K562 (cell line): ENCODE data around the gene DNAL4. TPM values are rescaled to one million over a fixed set of nuclear protein-coding genes. Genes with fewer than 3 reads are reported as not detected.
A peak's percentile ranks its signal among the peaks of the same experiment; 100 is the strongest.

Experiments used
- ATAC-seq: fragments of 200-7000 bp; cut with Tn5 transposase; 3 replicates; pipeline ENCODE4 v1.9.1; 2020; ENCODE audit warnings: moderate library complexity
- BruUV-seq: library from RNA; stranded (reverse); fragments of 400-500 nt; replicated peaks from 2 replicates; lab custom pipeline; 2021; lab: Mats Ljungman, UMichigan
- CTCF ChIA-PET: fragments of 300-600 bp; formaldehyde crosslinking; extraction: SDS; loops from one replicate; lab custom pipeline; 2021; ENCODE audit warnings: low intra/inter-chr PET ratio; lab: Yijun Ruan, JAX
- POLR2A ChIA-PET: fragments of 300-600, 350-650 bp; sonication (Branson Sonifier 250); formaldehyde crosslinking; extraction: SDS; loops from one replicate; lab custom pipeline; 2021; ENCODE audit warnings: antibody characterized with exemption, inconsistent platforms; lab: Yijun Ruan, JAX
- DNase-seq, 4 experiments: peaks; one replicate each; pipeline versions ENCODE4 v3.0.0 to v3.0.0-alpha.2; 2011 to 2018; ENCODE audit warnings: low spot score in 3 of 4, mixed read lengths in 3 of 4; ENCODE audit errors: extremely low read depth in 1 of 4
- FAIRE-seq: peaks from 2 replicates; lab custom pipeline; 2011; peaks lifted over from hg19 to GRCh38; lab: Jason Lieb, UNC
- H2AFZ ChIP-seq: 2 replicates; pipeline ENCODE4 v1.6.0; 2011; ENCODE audit warnings: low read depth, low read length, control low read depth, inconsistent platforms
- H3K27ac ChIP-seq: fragments of 200-600 bp; 3 replicates; pipeline ENCODE4 v1.8.0; 2011; ENCODE audit warnings: low read depth, mild to moderate bottlenecking, control low read depth, inconsistent platforms, low read length, moderate library complexity, mixed read lengths; ENCODE audit errors: extremely low read depth
- H3K27me3 ChIP-seq, 2 experiments: fragments of 300-600 bp in 1 of 2; 2 replicates in 1 of 2; 3 replicates in 1 of 2; pipeline versions ENCODE4 v1.6.0 to v1.8.0; 2011; ENCODE audit warnings: inconsistent platforms in 2 of 2, low read length in 2 of 2, mild to moderate bottlenecking in 1 of 2, mixed read lengths in 1 of 2, moderate library complexity in 1 of 2; ENCODE audit not compliant: control insufficient read depth in 2 of 2, insufficient read depth in 2 of 2
- H3K36me3 ChIP-seq: fragments of 300-600 bp; 3 replicates; pipeline ENCODE4 v1.8.0; 2011; ENCODE audit warnings: mild to moderate bottlenecking, low read length, inconsistent platforms; ENCODE audit not compliant: control insufficient read depth, insufficient read depth
- H3K4me1 ChIP-seq, 2 experiments: fragments of 200-600 bp in 1 of 2; replicated peaks in 1 of 2; 2 replicates in 1 of 2; 3 replicates in 1 of 2; pipeline versions ENCODE4 v1.5.1 to v1.8.0; 2011; ENCODE audit warnings: inconsistent platforms in 2 of 2, low read length in 2 of 2, mild to moderate bottlenecking in 1 of 2, mixed read lengths in 1 of 2, moderate library complexity in 1 of 2; ENCODE audit not compliant: control insufficient read depth in 2 of 2, insufficient read depth in 2 of 2
- H3K4me2 ChIP-seq: 2 replicates; pipeline ENCODE4 v1.6.1; 2011; ENCODE audit warnings: low read length, control low read depth, inconsistent platforms, mixed read lengths; ENCODE audit not compliant: insufficient read depth
- H3K4me3 ChIP-seq: fragments of 200-600 bp; sonication (generic), shearing (Covaris generic); 2 replicates; pipeline ENCODE4 v1.5.1; 2016; ENCODE audit warnings: control low read depth, inconsistent platforms
- H3K79me2 ChIP-seq: fragments of 200-600 bp; 3 replicates; pipeline ENCODE4 v1.8.0; 2011; ENCODE audit warnings: low read length, inconsistent platforms; ENCODE audit not compliant: control insufficient read depth, insufficient read depth
- H3K9ac ChIP-seq, 2 experiments: 2 replicates each; pipeline versions ENCODE4 v1.6.0 to v1.6.1; 2011; ENCODE audit warnings: low read depth in 2 of 2, low read length in 2 of 2, control low read depth in 1 of 2, inconsistent platforms in 1 of 2, mild to moderate bottlenecking in 1 of 2, mixed read lengths in 1 of 2; ENCODE audit not compliant: insufficient read depth in 1 of 2
- H3K9me1 ChIP-seq: one replicate; pipeline ENCODE4 v1.6.0; 2011; ENCODE audit warnings: inconsistent platforms, mild to moderate bottlenecking, low read length, moderate library complexity; ENCODE audit not compliant: control insufficient read depth, insufficient read depth
- H3K9me3 ChIP-seq: replicated peaks from 2 replicates; pipeline ENCODE4 v1.5.1; 2011; ENCODE audit warnings: low read depth, low read length, inconsistent platforms; ENCODE audit not compliant: control insufficient read depth, insufficient read depth
- H4K20me1 ChIP-seq: replicated peaks from 2 replicates; pipeline ENCODE4 v1.6.1; 2011; ENCODE audit warnings: low read length, inconsistent platforms, mixed read lengths; ENCODE audit not compliant: control insufficient read depth, insufficient read depth
- CHD2 ChIP-seq: IDR thresholded peaks from 2 replicates; pipeline ENCODE4 v1.6.1; 2011; ENCODE audit warnings: low read depth, low read length
- CREB1 ChIP-seq, 2 experiments: sonication (generic) in 1 of 2; formaldehyde crosslinking in 1 of 2; IDR thresholded peaks; 2 replicates each; pipeline versions ENCODE4 v1.6.1 to v1.8.0; 2012 to 2022; ENCODE audit warnings: inconsistent platforms in 1 of 2, mild to moderate bottlenecking in 1 of 2, missing genetic modification reagents in 1 of 2, moderate library complexity in 1 of 2
- DMBX1 ChIP-seq: fragments of 250-450 bp; sonication (Bioruptor Pico); IDR thresholded peaks from 2 replicates; pipeline ENCODE4 v1.8.0; 2022; ENCODE audit warnings: inconsistent platforms, mild to moderate bottlenecking, moderate library complexity, borderline replicate concordance
- JUND ChIP-seq, 2 experiments: IDR thresholded peaks; 2 replicates in 1 of 2; 3 replicates in 1 of 2; pipeline ENCODE4 v1.6.1; 2011; ENCODE audit warnings: borderline replicate concordance in 2 of 2, low read depth in 2 of 2, low read length in 2 of 2, improper control_type of control experiment in 1 of 2, missing biosample characterization in 1 of 2, missing genetic modification characterization in 1 of 2, missing genetic modification reagents in 1 of 2
- MAFG ChIP-seq: fragments of 450-650 bp; conservative IDR thresholded peaks from 2 replicates; pipeline ENCODE4 v1.6.1; 2016; ENCODE audit warnings: missing genetic modification characterization, missing compliant biosample characterization
- NR3C1 ChIP-seq: sonication (generic); formaldehyde crosslinking; IDR thresholded peaks from 2 replicates; pipeline ENCODE4 v1.8.1; 2022; ENCODE audit warnings: missing genetic modification reagents
- SMARCB1 ChIP-seq: IDR thresholded peaks from 2 replicates; pipeline ENCODE4 v1.6.1; 2011; ENCODE audit warnings: improper control_type of control experiment, low read depth; ENCODE audit not compliant: insufficient read length
- ZMIZ1 ChIP-seq, 2 experiments: fragments of 150-350 bp in 1 of 2; IDR thresholded peaks; 2 replicates each; pipeline ENCODE4 v1.6.1; 2012 to 2016; ENCODE audit warnings: low read depth in 2 of 2, low read length in 2 of 2, mild to moderate bottlenecking in 1 of 2, moderate library complexity in 1 of 2
- ZNF253 ChIP-seq: fragments of 250-450 bp; sonication (Bioruptor Pico); conservative IDR thresholded peaks from 2 replicates; pipeline ENCODE4 v1.6.1; 2021; ENCODE audit warnings: mild to moderate bottlenecking
- ZNF280A ChIP-seq: fragments of 450-650 bp; IDR thresholded peaks from 2 replicates; pipeline ENCODE4 v1.6.1; 2018; ENCODE audit warnings: mild to moderate bottlenecking, low read depth; ENCODE audit not compliant: partially characterized antibody
- WGBS: fragments of 100-300 bp; shearing (Covaris generic); methylation state at CpG from one replicate; pipeline ENCODE4 v1.1.6; 2016; ENCODE audit warnings: low coverage, mixed read lengths; ENCODE audit not compliant: insufficient coverage; ENCODE audit errors: missing lambda C conversion rate; 5-methylcytosine and 5-hydroxymethylcytosine counted together
- in situ Hi-C: fragments of 300-500 bp; cut with MboI; formaldehyde crosslinking; loops from 4 replicates; pipeline ENCODE4 v1.15.0; 2018; ENCODE audit warnings: inconsistent platforms, mixed read lengths
- intact Hi-C: fragments of 100-400 bp; cut with micrococcal nuclease; formaldehyde crosslinking; loops from 2 replicates; pipeline ENCODE4 v1.14.2; 2022
- polyA plus RNA-seq, 8 experiments: library from polyadenylated mRNA; depleted of rRNA in 4 of 8; stranded (reverse) in 5 of 8; unstranded in 3 of 8; fragments of >200 nt; fragmentation: Nextera tagmentation in 2 of 8; fragmentation: Illumina TruSeq in 1 of 8; extraction: Ambion mirVana in 2 of 8; extraction: Trizol in 1 of 8; gene quantifications; 2 replicates each; pipeline versions ENCODE4 v1.2.1 to v1.2.3, GENCODE V29; 2011 to 2014; ENCODE audit warnings: inconsistent platforms in 1 of 8, missing spikeins in 1 of 8
- total RNA-seq, 7 experiments: library from RNA; depleted of rRNA in 6 of 7; stranded (reverse); fragments of >200 nt in 6 of 7; fragmentation: Illumina TruSeq in 2 of 7; extraction: Trizol in 2 of 7; gene quantifications; 2 replicates each; pipeline versions ENCODE4 v1.2.1 to v1.2.3, GENCODE V29; 2011 to 2021; ENCODE audit warnings: low replicate concordance in 1 of 7
- TF ChIP-seq, protein P1 (sequence below): fragments of 150-350 bp; IDR thresholded peaks from 2 replicates; pipeline ENCODE4 v1.6.1; 2014; ENCODE audit warnings: low read depth, mild to moderate bottlenecking, low read length, borderline replicate concordance

DNAL4 gene
- total and polyA plus RNA-seq, 9 of the 15 experiments (the other 6 are each of a cell fraction or from before 2014, with no cell fraction given) = 0.20 to 9.4 (median 5.2) TPM

DNA sequence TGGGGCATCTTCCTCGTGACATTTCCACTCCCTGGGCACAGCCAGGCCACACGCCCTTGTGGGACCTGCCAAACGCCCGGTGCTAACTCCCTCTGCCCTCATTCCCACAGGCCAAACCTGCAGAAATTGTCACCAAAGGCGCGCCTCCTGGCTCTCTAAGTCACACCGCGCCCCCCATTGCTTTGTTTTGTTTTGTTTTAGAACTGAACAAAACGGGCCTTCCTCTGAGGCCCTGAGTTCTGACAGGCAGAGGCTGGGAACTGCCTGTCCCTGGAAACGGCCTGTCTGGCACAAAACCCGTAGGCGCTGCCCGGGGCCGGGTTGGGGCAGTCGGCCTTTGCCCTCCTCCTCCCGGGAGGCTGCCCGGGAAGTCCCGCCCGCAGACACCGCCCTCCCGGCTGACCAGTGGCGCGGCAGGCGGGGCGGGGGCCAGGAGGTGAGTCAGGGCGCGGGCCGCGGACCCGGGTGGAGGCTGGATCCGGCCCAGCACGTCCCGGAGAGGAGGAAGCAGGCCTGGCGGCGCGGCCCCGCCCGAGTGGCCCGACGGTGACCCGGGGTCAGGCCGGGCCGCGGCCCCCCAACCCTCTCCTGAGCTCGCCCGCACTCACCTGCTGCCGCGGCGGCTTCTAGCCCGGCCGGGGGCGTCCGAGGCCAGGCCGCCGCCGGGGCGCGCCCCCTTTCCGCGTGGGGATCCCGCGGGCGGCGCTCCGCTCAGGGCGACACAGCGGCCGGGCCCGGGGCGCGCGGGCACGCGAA lies 38.6 kb downstream of the DNAL4 start:
- Histone ChIP-seq H3K9me3 (no peaks in the 10 kb centered on the region), H3K27ac (peak overlapping the region; percentile 86), H2AFZ (no peak overlapping the region), H3K4me3 (peak overlapping the region; percentile 62), H3K79me2 (peaks cover 23% of the 10 kb centered on the region), H3K36me3 (peaks cover 28% of the 10 kb centered on the region; the same call in 1 of the 3 replicates), H4K20me1 (no peaks in the 10 kb centered on the region; the same call in 1 of the 2 replicates), H3K9ac (peak overlapping the region; percentile 90 to 97; a peak in 3 of 4 replicates), H3K4me2 (peak overlapping the region; percentile 87), H3K27me3 (no peaks in the 10 kb centered on the region), H3K4me1 (peaks cover 4 to 38% of the 10 kb centered on the region in 2 experiments; a peak in 4 of 5 replicates), H3K9me1 (no peaks in the 10 kb centered on the region)
- intact Hi-C loops (no loop called here), in situ Hi-C loops (no loop called here)
- ChIA-PET POLR2A (interaction anchor here (0.8 to 5.3 kb wide), 5 partner anchors 9 to 21 kb away, joined by 3 to 25 read pairs (median 4); no protein-coding TSS in a partner anchor), CTCF (no interaction called here)
- DNase-seq (peak; percentile 84 to 91 (median 89)), FAIRE-seq (no peak), ATAC-seq (peak; percentile 83)
- BruUV-seq = no TSS peak
- 7% methylated on average over 10 of the region's 74 CpGs for WGBS
- TF ChIP-seq NR3C1 (CRISPR knock-in tag) = no peak
- no peak for TF ChIP-seq ZNF280A
- no peak for TF ChIP-seq ZNF253 (CRISPR knock-in tag)
- no peak for TF ChIP-seq MAFG (tag)
- TF ChIP-seq JUND (IDR thresholded peaks at IDR 0.05; ENCODE audit: borderline replicate concordance, low read depth, low read length) = peak; percentile 72
- TF ChIP-seq JUND (tag; IDR thresholded peaks at IDR 0.05; ENCODE audit: borderline replicate concordance, low read depth, low read length) = peak; percentile 58; the same call in 1 of the 3 replicates
- TF ChIP-seq, protein P1, sequence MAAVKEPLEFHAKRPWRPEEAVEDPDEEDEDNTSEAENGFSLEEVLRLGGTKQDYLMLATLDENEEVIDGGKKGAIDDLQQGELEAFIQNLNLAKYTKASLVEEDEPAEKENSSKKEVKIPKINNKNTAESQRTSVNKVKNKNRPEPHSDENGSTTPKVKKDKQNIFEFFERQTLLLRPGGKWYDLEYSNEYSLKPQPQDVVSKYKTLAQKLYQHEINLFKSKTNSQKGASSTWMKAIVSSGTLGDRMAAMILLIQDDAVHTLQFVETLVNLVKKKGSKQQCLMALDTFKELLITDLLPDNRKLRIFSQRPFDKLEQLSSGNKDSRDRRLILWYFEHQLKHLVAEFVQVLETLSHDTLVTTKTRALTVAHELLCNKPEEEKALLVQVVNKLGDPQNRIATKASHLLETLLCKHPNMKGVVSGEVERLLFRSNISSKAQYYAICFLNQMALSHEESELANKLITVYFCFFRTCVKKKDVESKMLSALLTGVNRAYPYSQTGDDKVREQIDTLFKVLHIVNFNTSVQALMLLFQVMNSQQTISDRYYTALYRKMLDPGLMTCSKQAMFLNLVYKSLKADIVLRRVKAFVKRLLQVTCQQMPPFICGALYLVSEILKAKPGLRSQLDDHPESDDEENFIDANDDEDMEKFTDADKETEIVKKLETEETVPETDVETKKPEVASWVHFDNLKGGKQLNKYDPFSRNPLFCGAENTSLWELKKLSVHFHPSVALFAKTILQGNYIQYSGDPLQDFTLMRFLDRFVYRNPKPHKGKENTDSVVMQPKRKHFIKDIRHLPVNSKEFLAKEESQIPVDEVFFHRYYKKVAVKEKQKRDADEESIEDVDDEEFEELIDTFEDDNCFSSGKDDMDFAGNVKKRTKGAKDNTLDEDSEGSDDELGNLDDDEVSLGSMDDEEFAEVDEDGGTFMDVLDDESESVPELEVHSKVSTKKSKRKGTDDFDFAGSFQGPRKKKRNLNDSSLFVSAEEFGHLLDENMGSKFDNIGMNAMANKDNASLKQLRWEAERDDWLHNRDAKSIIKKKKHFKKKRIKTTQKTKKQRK = no peak
- TF ChIP-seq DMBX1 (CRISPR knock-in tag) = no peak
- no peak for TF ChIP-seq SMARCB1
- TF ChIP-seq CREB1 (IDR thresholded peaks at IDR 0.05) = no peak
- TF ChIP-seq CREB1 (CRISPR knock-in tag; IDR thresholded peaks at IDR 0.05) = no peak
- TF ChIP-seq CHD2 = no peak
- TF ChIP-seq ZMIZ1 (IDR thresholded peaks at IDR 0.05; ENCODE audit: low read depth in 2 of 2, low read length in 2 of 2) = no peak
